H1 (cell line): ENCODE results near the gene PDK2. TPM values are rescaled to one million over a fixed set of nuclear protein-coding genes. Genes with fewer than 3 reads are reported as not detected.

Source experiments
- CTCF ChIA-PET: fragments of 300-600 bp; sonication (Branson Sonifier 250); formaldehyde crosslinking; loops from one replicate; lab custom pipeline; 2021; ENCODE audit not compliant: partially characterized antibody; lab: Charles Lee
- POLR2A ChIA-PET: fragments of 300-600 bp; sonication (Branson Sonifier 250); formaldehyde crosslinking; loops from one replicate; lab custom pipeline; 2021; ENCODE audit warnings: inconsistent platforms; ENCODE audit not compliant: partially characterized antibody; lab: Charles Lee
- DNase-seq, 2 experiments: peaks; one replicate each; pipeline versions ENCODE4 v3.0.0 to v3.0.0-alpha.2; 2010 to 2022; ENCODE audit warnings: low spot score in 2 of 2, low read depth in 1 of 2, mixed read lengths in 1 of 2
- FAIRE-seq: peaks from 2 replicates; lab custom pipeline; 2011; peaks lifted over from hg19 to GRCh38; lab: Jason Lieb, UNC
- H2AFZ ChIP-seq: 2 replicates; pipeline ENCODE4 v1.8.1; 2012; ENCODE audit warnings: low read length, inconsistent platforms
- H2AK5ac ChIP-seq: 2 replicates; pipeline ENCODE4 v1.6.1; 2013; ENCODE audit warnings: low read depth, low read length
- H2BK120ac ChIP-seq: replicated peaks from 2 replicates; pipeline ENCODE3; 2013; ENCODE audit warnings: low read depth, low read length, inconsistent platforms
- H2BK12ac ChIP-seq: 2 replicates; pipeline ENCODE4 v1.6.1; 2013; ENCODE audit warnings: low read depth, low read length
- H2BK15ac ChIP-seq: 2 replicates; pipeline ENCODE4 v1.6.1; 2013; ENCODE audit warnings: low read length
- H2BK20ac ChIP-seq: 2 replicates; pipeline ENCODE4 v1.6.1; 2013; ENCODE audit warnings: low read length
- H2BK5ac ChIP-seq: 2 replicates; pipeline ENCODE4 v1.6.1; 2013; ENCODE audit warnings: low read depth, low read length
- H3K14ac ChIP-seq: 2 replicates; pipeline ENCODE4 v1.6.1; 2013; ENCODE audit warnings: inconsistent platforms; ENCODE audit not compliant: insufficient read length
- H3K18ac ChIP-seq: 2 replicates; pipeline ENCODE4 v1.6.1; 2013; ENCODE audit warnings: low read length; ENCODE audit errors: extremely low read depth
- H3K23ac ChIP-seq: 2 replicates; pipeline ENCODE4 v1.6.1; 2013; ENCODE audit warnings: inconsistent platforms; ENCODE audit not compliant: insufficient read length
- H3K23me2 ChIP-seq: 2 replicates; pipeline ENCODE4 v1.6.1; 2013; ENCODE audit warnings: low read depth, low read length
- H3K27ac ChIP-seq: 2 replicates; pipeline ENCODE4 v1.6.1; 2011; ENCODE audit warnings: low read depth, low read length, inconsistent platforms
- H3K27me3 ChIP-seq, 4 experiments: replicated peaks in 1 of 4; 1 replicate in 1 of 4; 2 replicates in 3 of 4; pipeline versions ENCODE4 v1.6.1 to v1.8.1; 2011 to 2013; ENCODE audit warnings: low read length in 3 of 4, mild to moderate bottlenecking in 3 of 4, inconsistent platforms in 2 of 4, mixed read lengths in 2 of 4, moderate library complexity in 1 of 4; ENCODE audit not compliant: control insufficient read depth in 3 of 4, insufficient read depth in 3 of 4; ENCODE audit errors: extremely low read depth in 1 of 4
- H3K36me3 ChIP-seq, 4 experiments: 2 replicates each; pipeline versions ENCODE4 v1.6.1 to v1.8.1; 2011 to 2013; ENCODE audit warnings: mild to moderate bottlenecking in 4 of 4, low read length in 3 of 4, moderate library complexity in 2 of 4, control low read depth in 1 of 4, inconsistent platforms in 1 of 4; ENCODE audit not compliant: insufficient read depth in 4 of 4, control insufficient read depth in 2 of 4
- H3K4ac ChIP-seq: replicated peaks from 2 replicates; pipeline ENCODE3; 2013; ENCODE audit warnings: low read length, low read depth, mixed read lengths, inconsistent platforms; ENCODE audit not compliant: insufficient read length
- H3K4me1 ChIP-seq, 4 experiments: replicated peaks in 1 of 4; 1 replicate in 1 of 4; 2 replicates in 3 of 4; pipeline versions ENCODE4 v1.6.1 to v1.8.1; 2011 to 2013; ENCODE audit warnings: low read length in 3 of 4, inconsistent platforms in 2 of 4, mixed read lengths in 1 of 4; ENCODE audit not compliant: insufficient read depth in 4 of 4, control insufficient read depth in 3 of 4
- H3K4me2 ChIP-seq, 2 experiments: 2 replicates each; pipeline versions ENCODE4 v1.6.1 to v1.8.1; 2011 to 2013; ENCODE audit warnings: low read depth in 2 of 2, low read length in 2 of 2, control low read depth in 1 of 2, inconsistent platforms in 1 of 2, mild to moderate bottlenecking in 1 of 2; ENCODE audit not compliant: insufficient read depth in 1 of 2
- H3K4me3 ChIP-seq, 4 experiments: fragments of 200-600, 300-600 bp in 1 of 4; sonication (generic), shearing (Covaris generic), sonication (Bioruptor Twin) in 1 of 4; 2 replicates each; pipeline versions ENCODE4 v1.5.1 to v1.8.1; 2011 to 2016; ENCODE audit warnings: low read length in 4 of 4, low read depth in 3 of 4, control low read depth in 2 of 4, inconsistent platforms in 2 of 4, mild to moderate bottlenecking in 2 of 4, mixed read lengths in 1 of 4, moderate library complexity in 1 of 4; ENCODE audit not compliant: insufficient read depth in 2 of 4; ENCODE audit errors: extremely low read depth in 1 of 4
- H3K56ac ChIP-seq: replicated peaks from 2 replicates; pipeline ENCODE3; 2013; ENCODE audit warnings: low read depth, mild to moderate bottlenecking, mixed read lengths, low read length, inconsistent platforms; ENCODE audit not compliant: insufficient read length
- H3K79me1 ChIP-seq: 2 replicates; pipeline ENCODE4 v1.6.1; 2013; ENCODE audit warnings: low read depth, low read length, control low read depth
- H3K79me2 ChIP-seq, 2 experiments: 2 replicates each; pipeline versions ENCODE4 v1.6.1 to v1.8.1; 2012 to 2013; ENCODE audit warnings: low read length in 2 of 2, mild to moderate bottlenecking in 2 of 2, inconsistent platforms in 1 of 2; ENCODE audit not compliant: insufficient read depth in 2 of 2, control insufficient read depth in 1 of 2
- H3K9ac ChIP-seq, 4 experiments: replicated peaks in 1 of 4; 1 replicate in 1 of 4; 2 replicates in 3 of 4; pipeline versions ENCODE4 v1.6.1 to v1.8.1; 2011 to 2013; ENCODE audit warnings: low read depth in 3 of 4, low read length in 3 of 4, control low read depth in 2 of 4, mild to moderate bottlenecking in 2 of 4, moderate library complexity in 2 of 4, inconsistent platforms in 1 of 4; ENCODE audit errors: extremely low read depth in 1 of 4
- H3K9me3 ChIP-seq, 2 experiments: 2 replicates each; pipeline versions ENCODE4 v1.6.1 to v1.8.1; 2012 to 2013; ENCODE audit warnings: mild to moderate bottlenecking in 2 of 2, moderate library complexity in 2 of 2, control low read depth in 1 of 2, inconsistent platforms in 1 of 2, low read depth in 1 of 2, low read length in 1 of 2, mixed read lengths in 1 of 2; ENCODE audit not compliant: insufficient read depth in 2 of 2
- H4K20me1 ChIP-seq, 2 experiments: replicated peaks in 1 of 2; 2 replicates each; pipeline versions ENCODE3 to v1.8.1; 2011 to 2013; ENCODE audit warnings: inconsistent platforms in 2 of 2, low read length in 2 of 2, mild to moderate bottlenecking in 1 of 2; ENCODE audit not compliant: insufficient read depth in 2 of 2, control insufficient read depth in 1 of 2
- H4K5ac ChIP-seq: 2 replicates; pipeline ENCODE4 v1.6.1; 2013; ENCODE audit warnings: low read length, low read depth, mixed read lengths, inconsistent platforms; ENCODE audit not compliant: insufficient read length
- H4K8ac ChIP-seq: 2 replicates; pipeline ENCODE4 v1.8.0; 2013; ENCODE audit warnings: mild to moderate bottlenecking, moderate library complexity, low read length, inconsistent platforms; ENCODE audit not compliant: insufficient read depth; ENCODE audit errors: extremely low read depth
- H4K91ac ChIP-seq: replicated peaks from 2 replicates; pipeline ENCODE3; 2013; ENCODE audit warnings: low read length, mixed read lengths, inconsistent platforms; ENCODE audit not compliant: insufficient read length
- CHD2 ChIP-seq: IDR thresholded peaks from 2 replicates; pipeline ENCODE4 v1.6.1; 2012; ENCODE audit warnings: low read length, improper control_type of control experiment
- GTF2F1 ChIP-seq: IDR thresholded peaks from 2 replicates; pipeline ENCODE4 v1.6.1; 2012; ENCODE audit warnings: low read depth, low read length, improper control_type of control experiment, borderline replicate concordance
- KDM5A ChIP-seq: fragments of 200-600 bp; IDR thresholded peaks from 2 replicates; pipeline ENCODE4 v1.7.1; 2012; ENCODE audit warnings: mild to moderate bottlenecking, low read length, inconsistent platforms, mixed read lengths
- SAP30 ChIP-seq: fragments of 300-600 bp; sonication (generic); IDR thresholded peaks from 2 replicates; pipeline ENCODE4 v1.7.1; 2012; ENCODE audit warnings: low read length, moderate library complexity, mild to moderate bottlenecking, inconsistent platforms; ENCODE audit not compliant: insufficient read depth, insufficient replicate concordance
- SIN3A ChIP-seq, 2 experiments: IDR thresholded peaks in 1 of 2; conservative IDR thresholded peaks in 1 of 2; 2 replicates each; pipeline ENCODE4 v1.6.1; 2011 to 2012; ENCODE audit warnings: low read length in 2 of 2, improper control_type of control experiment in 1 of 2, low read depth in 1 of 2, mild to moderate bottlenecking in 1 of 2
- SP4 ChIP-seq: IDR thresholded peaks from 2 replicates; pipeline ENCODE4 v1.6.1; 2012; ENCODE audit warnings: low read length, inconsistent platforms
- TBP ChIP-seq: IDR thresholded peaks from 2 replicates; pipeline ENCODE4 v1.6.1; 2011; ENCODE audit warnings: low read depth, low read length, improper control_type of control experiment
- WGBS, 2 experiments: shearing (Covaris generic) in 1 of 2; methylation state at CpG; one replicate each; pipeline versions ENCODE4 v1.1.6 to v1.1.7; 2013 to 2015; ENCODE audit warnings: low lambda C conversion rate in 2 of 2, mixed read lengths in 2 of 2, inconsistent platforms in 1 of 2, low coverage in 1 of 2, missing lambda C conversion rate in 1 of 2; ENCODE audit not compliant: insufficient replicate concordance in 2 of 2, insufficient coverage in 1 of 2, insufficient read length in 1 of 2; ENCODE audit errors: extremely low coverage in 1 of 2, missing lambda C conversion rate in 1 of 2; 5-methylcytosine and 5-hydroxymethylcytosine counted together
- polyA plus RNA-seq, 7 experiments: library from polyadenylated mRNA; depleted of rRNA in 3 of 7; stranded (reverse) in 5 of 7; unstranded in 2 of 7; fragments of >200 nt in 5 of 7; fragments of 200-250 nt in 2 of 7; gene quantifications; 1 replicate in 5 of 7; 2 replicates in 1 of 7; 4 replicates in 1 of 7; pipeline versions ENCODE4 v1.2.1 to v1.2.3, GENCODE V29; 2011 to 2013; ENCODE audit warnings: missing spikeins in 2 of 7, mixed read lengths in 2 of 7
- total RNA-seq: library from RNA; stranded (reverse); fragmentation: NEBNext Ultra II Directional; extraction: Animal tissue kit (Norgen Biotek cat#: 25700); gene quantifications from 2 replicates; pipeline ENCODE4 v1.2.1, GENCODE V29; 2021
- TF ChIP-seq, protein P1 (sequence below): IDR thresholded peaks from 2 replicates; pipeline ENCODE4 v1.6.1; 2012; ENCODE audit warnings: inconsistent platforms

The PDK2 gene
- total and polyA plus RNA-seq, 2 of the 8 experiments (the other 6 are each of a cell fraction or from before 2014, with no cell fraction given): 18.3 to 121 TPM

DNA sequence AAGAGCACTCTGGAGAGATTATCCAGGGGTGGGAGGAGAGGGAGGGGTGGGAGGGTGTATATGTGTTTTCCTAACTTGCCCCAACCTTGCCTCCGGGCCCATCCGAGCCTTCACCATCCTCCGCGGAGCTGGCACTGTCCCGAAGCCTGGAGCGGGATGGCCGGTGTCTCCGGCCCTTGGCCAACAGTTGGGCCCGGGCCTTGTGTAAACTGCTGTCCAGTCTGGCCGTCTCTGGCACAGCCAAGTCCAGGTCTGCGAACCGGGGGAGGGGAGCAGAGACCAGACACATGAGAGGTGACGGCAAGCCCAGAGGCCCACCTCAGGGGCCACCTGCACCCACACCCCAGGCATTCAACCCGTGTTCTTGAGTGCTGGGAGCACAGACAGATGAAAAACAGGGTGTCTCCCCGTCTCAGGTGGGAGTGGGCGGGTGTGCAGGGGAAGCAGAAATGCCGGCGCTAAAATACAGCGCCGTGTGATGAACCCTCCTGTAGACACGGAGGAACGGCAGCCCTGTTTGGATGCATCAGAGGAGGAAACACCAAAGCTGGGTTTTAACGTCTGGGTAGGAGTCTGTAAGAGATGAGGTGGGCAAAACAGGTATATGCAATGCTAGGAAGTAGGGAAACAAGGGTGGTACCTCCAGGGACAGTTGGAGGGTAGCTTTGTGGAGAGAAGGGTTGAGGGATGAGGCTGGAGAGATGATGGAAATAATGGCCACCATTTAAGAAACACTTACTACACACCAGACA, 23.1 kb downstream of the PDK2 start:
- ChIA-PET POLR2A (interaction anchor here (0.6 to 2.3 kb wide), 5 partner anchors 10 to 123 kb away, joined by 3 to 11 read pairs (median 4); partner anchors contain the start of gene SAMD14), CTCF (interaction anchor here (0.9 to 23.0 kb wide), 14 partner anchors 10 to 98 kb away, joined by 3 to 412 read pairs (median 6); partner anchors contain the start of genes PDK2, PPP1R9B and SGCA)
- TF ChIP-seq CHD2 (no peak), TBP (no peak), SP4 (no peak), SIN3A (conservative IDR thresholded peaks at IDR 0.05 in 1 of 2, IDR thresholded peaks at IDR 0.05 in 1 of 2; ENCODE audit: low read depth in 1 of 2, low read length in 2 of 2) (no peak), SAP30 (no peak), KDM5A (no peak), GTF2F1 (no peak)
- TF ChIP-seq, protein P1, sequence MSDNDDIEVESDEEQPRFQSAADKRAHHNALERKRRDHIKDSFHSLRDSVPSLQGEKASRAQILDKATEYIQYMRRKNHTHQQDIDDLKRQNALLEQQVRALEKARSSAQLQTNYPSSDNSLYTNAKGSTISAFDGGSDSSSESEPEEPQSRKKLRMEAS: no peak

More for the DNA sequence above, 23.1 kb downstream of the PDK2 start:
- Histone ChIP-seq H3K56ac (no peak overlapping the region), H2BK120ac (no peak overlapping the region), H3K14ac (no peak overlapping the region), H2BK15ac (peak overlapping the region; percentile 61; the same call in 1 of the 2 replicates), H3K9me3 (no peaks in the 10 kb centered on the region), H4K20me1 (no peaks in the 10 kb centered on the region), H3K9ac (no peak overlapping the region), H4K5ac (no peak overlapping the region), H3K27ac (no peak overlapping the region), H3K23ac (no peak overlapping the region), H3K4me2 (0 out of 4 replicates have a peak overlapping the region, but pooled peaks of 1 of the 2 experiments have one; percentile 54), H2BK20ac (no peak overlapping the region), H3K23me2 (peaks cover 2% of the 10 kb centered on the region; the same call in 1 of the 2 replicates), H3K4ac (no peak overlapping the region), H2AK5ac (no peak overlapping the region), H2BK5ac (no peak overlapping the region), H2AFZ (no peak overlapping the region), H2BK12ac (no peak overlapping the region), H3K4me1 (peaks cover 9 to 17% (median 11%) of the 10 kb centered on the region in 4 experiments), H3K79me2 (no peaks in the 10 kb centered on the region), H3K18ac (no peak overlapping the region), H3K4me3 (no peak overlapping the region), H3K27me3 (peaks cover 0 to 18% (median 12%) of the 10 kb centered on the region in 4 experiments; a peak in 5 of 7 replicates), H3K36me3 (no peaks in the 10 kb centered on the region), H4K8ac (no peak overlapping the region; the same call in 1 of the 2 replicates), H3K79me1 (no peaks in the 10 kb centered on the region), H4K91ac (no peak overlapping the region)
- FAIRE-seq: no peak
- no peak for DNase-seq
- WGBS, 2 experiments: 91% methylated on average over 16 of the region's 23 CpGs; no CpG with 5 or more reads in 1 of the 2 experiments
